Measurements from ENCODE around the gene CGNL1.

DNA sequence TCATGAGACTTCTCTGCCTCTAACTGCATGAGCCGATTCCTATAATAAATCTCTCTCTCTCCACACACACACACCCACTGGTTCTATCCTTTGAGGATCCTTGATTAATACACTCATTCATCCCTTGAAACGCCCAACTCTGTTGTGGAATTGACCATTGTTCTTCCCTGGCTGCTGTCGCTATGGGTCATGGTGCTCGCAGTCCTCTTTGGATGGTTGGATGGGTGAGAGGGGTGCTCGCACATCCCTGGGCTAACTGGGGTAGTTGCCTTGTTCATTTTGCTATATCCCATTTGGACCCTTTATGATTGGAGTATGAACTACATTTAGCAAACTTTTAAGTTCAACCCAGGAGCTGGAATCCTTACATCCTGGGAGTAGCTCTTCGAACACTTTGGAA lies 181.5 kb downstream of the CGNL1 start:
- TF ChIP-seq, protein P1, sequence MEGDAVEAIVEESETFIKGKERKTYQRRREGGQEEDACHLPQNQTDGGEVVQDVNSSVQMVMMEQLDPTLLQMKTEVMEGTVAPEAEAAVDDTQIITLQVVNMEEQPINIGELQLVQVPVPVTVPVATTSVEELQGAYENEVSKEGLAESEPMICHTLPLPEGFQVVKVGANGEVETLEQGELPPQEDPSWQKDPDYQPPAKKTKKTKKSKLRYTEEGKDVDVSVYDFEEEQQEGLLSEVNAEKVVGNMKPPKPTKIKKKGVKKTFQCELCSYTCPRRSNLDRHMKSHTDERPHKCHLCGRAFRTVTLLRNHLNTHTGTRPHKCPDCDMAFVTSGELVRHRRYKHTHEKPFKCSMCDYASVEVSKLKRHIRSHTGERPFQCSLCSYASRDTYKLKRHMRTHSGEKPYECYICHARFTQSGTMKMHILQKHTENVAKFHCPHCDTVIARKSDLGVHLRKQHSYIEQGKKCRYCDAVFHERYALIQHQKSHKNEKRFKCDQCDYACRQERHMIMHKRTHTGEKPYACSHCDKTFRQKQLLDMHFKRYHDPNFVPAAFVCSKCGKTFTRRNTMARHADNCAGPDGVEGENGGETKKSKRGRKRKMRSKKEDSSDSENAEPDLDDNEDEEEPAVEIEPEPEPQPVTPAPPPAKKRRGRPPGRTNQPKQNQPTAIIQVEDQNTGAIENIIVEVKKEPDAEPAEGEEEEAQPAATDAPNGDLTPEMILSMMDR (IDR thresholded peaks at IDR 0.05; ENCODE audit: low read length) = no peak
- TF ChIP-seq EZH2 (IDR thresholded peaks at IDR 0.05; ENCODE audit: borderline replicate concordance, low read length) = no peak
